ENCODE measurements around the gene CCDC88C. TPM values are rescaled to one million over a fixed set of nuclear protein-coding genes. Genes with fewer than 3 reads are reported as not detected.

CCDC88C gene
- total RNA-seq, 1 experiment from 2014 or later, result 29.8 TPM

DNA sequence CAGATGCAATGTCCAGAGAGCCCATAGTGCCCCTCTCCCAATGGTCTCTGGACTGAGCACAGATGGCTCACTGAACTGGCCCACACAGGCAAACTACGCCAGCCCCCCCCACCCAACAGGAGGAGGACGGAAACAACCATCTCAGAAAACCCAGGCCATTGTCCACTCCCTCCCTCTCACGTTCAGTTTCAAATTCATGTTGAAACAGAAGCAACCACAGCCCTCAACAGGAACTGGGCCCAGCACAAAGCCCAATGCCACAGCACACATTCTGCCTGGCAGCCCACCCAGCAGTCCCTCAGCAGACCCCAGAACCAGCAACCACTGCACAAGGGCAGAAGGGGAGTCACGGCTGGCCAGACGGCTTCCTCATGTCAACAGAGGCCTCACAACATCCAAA lies 10.6 kb downstream of the CCDC88C start:
- Mint-ChIP-seq H3K9me3 (ENCODE audit: unreplicated experiment) (no peaks in the 10 kb centered on the region), H3K27ac (ENCODE audit: unreplicated experiment) (no peak overlapping the region), H3K4me1 (ENCODE audit: low read depth, unreplicated experiment) (no peaks in the 10 kb centered on the region), H3K36me3 (ENCODE audit: insufficient read depth, unreplicated experiment) (peaks cover 4% of the 10 kb centered on the region), H3K4me3 (ENCODE audit: unreplicated experiment) (no peak overlapping the region), H3K27me3 (ENCODE audit: insufficient read depth, unreplicated experiment) (no peaks in the 10 kb centered on the region)
- ChIA-PET CTCF (no interaction called here), POLR2A (no interaction called here)
- no peak for DNase-seq
- H3K36me3 ChIP-seq (ENCODE audit: control insufficient read depth, insufficient read depth, low read length), result peaks cover 2% of the 10 kb centered on the region; the same call in 1 of the 2 replicates
- BruUV-seq (replicated peaks), result no TSS peak
- intact Hi-C loops (cut with micrococcal nuclease; ENCODE audit: unreplicated experiment), result no loop called here
- no peaks in the 10 kb centered on the region for H3K4me1 ChIP-seq
- TF ChIP-seq, protein P1, sequence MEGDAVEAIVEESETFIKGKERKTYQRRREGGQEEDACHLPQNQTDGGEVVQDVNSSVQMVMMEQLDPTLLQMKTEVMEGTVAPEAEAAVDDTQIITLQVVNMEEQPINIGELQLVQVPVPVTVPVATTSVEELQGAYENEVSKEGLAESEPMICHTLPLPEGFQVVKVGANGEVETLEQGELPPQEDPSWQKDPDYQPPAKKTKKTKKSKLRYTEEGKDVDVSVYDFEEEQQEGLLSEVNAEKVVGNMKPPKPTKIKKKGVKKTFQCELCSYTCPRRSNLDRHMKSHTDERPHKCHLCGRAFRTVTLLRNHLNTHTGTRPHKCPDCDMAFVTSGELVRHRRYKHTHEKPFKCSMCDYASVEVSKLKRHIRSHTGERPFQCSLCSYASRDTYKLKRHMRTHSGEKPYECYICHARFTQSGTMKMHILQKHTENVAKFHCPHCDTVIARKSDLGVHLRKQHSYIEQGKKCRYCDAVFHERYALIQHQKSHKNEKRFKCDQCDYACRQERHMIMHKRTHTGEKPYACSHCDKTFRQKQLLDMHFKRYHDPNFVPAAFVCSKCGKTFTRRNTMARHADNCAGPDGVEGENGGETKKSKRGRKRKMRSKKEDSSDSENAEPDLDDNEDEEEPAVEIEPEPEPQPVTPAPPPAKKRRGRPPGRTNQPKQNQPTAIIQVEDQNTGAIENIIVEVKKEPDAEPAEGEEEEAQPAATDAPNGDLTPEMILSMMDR (IDR thresholded peaks at IDR 0.05; ENCODE audit: insufficient read depth in 1 of 2, low read depth in 1 of 2, low read length in 1 of 2, severe bottlenecking in 1 of 2, unreplicated experiment in 1 of 2), result no peak
- H3K4me3 ChIP-seq (ENCODE audit: low read depth, low read length), result no peak overlapping the region
- no peaks in the 10 kb centered on the region for H3K9me3 ChIP-seq
- no peaks in the 10 kb centered on the region for H3K27me3 ChIP-seq (replicated peaks; ENCODE audit: control insufficient read depth, insufficient read depth, low read length)

DNA sequence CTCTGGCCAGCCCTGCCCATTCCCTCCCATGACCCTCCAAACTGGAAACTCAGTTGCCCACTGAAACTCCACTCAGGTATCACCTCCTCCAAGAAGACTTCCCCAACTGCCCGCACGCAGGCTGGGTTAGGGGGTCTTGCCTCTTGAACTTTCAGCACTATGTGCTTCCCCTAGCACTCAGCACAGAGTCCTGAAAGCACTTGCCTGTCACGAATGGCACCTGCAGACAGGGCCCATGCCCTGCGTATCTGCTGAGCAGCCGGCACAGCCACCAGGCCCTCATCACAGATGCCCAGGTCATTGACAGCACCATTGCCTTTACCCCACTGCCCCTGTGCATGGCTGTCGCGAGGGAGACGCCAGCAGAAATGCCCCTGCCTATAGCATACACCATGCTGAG lies 11.2 kb downstream of the CCDC88C start:
- CTCF ChIA-PET, result no interaction called here
- no peak for DNase-seq
- H3K4me1 Mint-ChIP-seq (ENCODE audit: low read depth, unreplicated experiment), result no peaks in the 10 kb centered on the region
- H3K36me3 Mint-ChIP-seq (ENCODE audit: insufficient read depth, unreplicated experiment), result peaks cover 4% of the 10 kb centered on the region
- no peaks in the 10 kb centered on the region for H3K27me3 Mint-ChIP-seq (ENCODE audit: insufficient read depth, unreplicated experiment)
- POLR2A ChIA-PET, result no interaction called here
- H3K9me3 Mint-ChIP-seq (ENCODE audit: unreplicated experiment), result no peaks in the 10 kb centered on the region
- H3K4me3 Mint-ChIP-seq (ENCODE audit: unreplicated experiment), result no peak overlapping the region
- intact Hi-C loops (cut with micrococcal nuclease; ENCODE audit: unreplicated experiment), result no loop called here
- H3K9me3 ChIP-seq, result no peaks in the 10 kb centered on the region
- H3K27ac Mint-ChIP-seq (ENCODE audit: unreplicated experiment), result no peak overlapping the region
- H3K27me3 ChIP-seq (replicated peaks; ENCODE audit: control insufficient read depth, insufficient read depth, low read length), result no peaks in the 10 kb centered on the region
- H3K4me3 ChIP-seq (ENCODE audit: low read depth, low read length), result no peak overlapping the region
- H3K4me1 ChIP-seq, result no peaks in the 10 kb centered on the region
- TF ChIP-seq, protein P1 (IDR thresholded peaks at IDR 0.05; ENCODE audit: insufficient read depth in 1 of 2, low read depth in 1 of 2, low read length in 1 of 2, severe bottlenecking in 1 of 2, unreplicated experiment in 1 of 2), result no peak
- no TSS peak for BruUV-seq (replicated peaks)
- H3K36me3 ChIP-seq (ENCODE audit: control insufficient read depth, insufficient read depth, low read length), result peaks cover 2% of the 10 kb centered on the region; the same call in 1 of the 2 replicates

DNA sequence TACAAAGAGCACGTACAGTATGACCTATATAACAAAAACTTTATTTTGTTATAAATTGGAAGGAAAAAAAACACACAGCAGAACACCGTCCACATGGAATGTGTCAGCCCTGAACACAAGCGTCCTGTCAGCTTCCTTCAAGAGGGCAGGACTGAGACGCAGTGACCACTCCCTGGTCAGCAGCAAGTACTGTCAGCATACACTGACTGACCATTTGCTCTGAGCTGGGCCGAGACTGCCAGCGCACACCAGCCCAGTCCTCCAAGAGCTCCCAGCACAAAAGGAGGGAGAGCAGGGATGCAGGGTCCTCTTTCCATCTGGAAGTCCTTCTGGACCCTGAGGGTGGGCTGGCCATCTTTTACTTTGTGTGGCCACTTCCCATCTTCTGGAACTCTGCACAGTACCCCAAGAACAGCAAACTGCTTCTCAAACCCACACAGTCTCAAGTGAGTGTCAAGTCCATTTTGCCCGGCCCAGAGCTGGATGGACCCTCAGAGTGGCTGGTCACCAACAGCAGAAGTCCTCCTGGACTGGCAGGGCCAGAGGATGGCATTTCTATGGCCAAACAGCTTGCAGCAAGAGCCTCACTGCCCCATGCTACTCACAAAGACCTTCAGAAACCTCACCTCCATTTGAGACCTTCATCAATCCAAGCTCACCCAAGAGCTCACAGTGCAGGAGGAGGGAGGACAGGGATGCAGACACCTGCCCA lies 11.7 kb downstream of the CCDC88C start:
- H3K27me3 ChIP-seq (replicated peaks; ENCODE audit: control insufficient read depth, insufficient read depth, low read length), result no peaks in the 10 kb centered on the region
- Mint-ChIP-seq H3K36me3 (ENCODE audit: insufficient read depth, unreplicated experiment) (peaks cover 4% of the 10 kb centered on the region), H3K27me3 (ENCODE audit: insufficient read depth, unreplicated experiment) (no peaks in the 10 kb centered on the region), H3K4me3 (ENCODE audit: unreplicated experiment) (no peak overlapping the region), H3K4me1 (ENCODE audit: low read depth, unreplicated experiment) (no peaks in the 10 kb centered on the region), H3K27ac (ENCODE audit: unreplicated experiment) (no peak overlapping the region), H3K9me3 (ENCODE audit: unreplicated experiment) (no peaks in the 10 kb centered on the region)
- ChIA-PET POLR2A (no interaction called here), CTCF (no interaction called here)
- TF ChIP-seq, protein P1 (IDR thresholded peaks at IDR 0.05; ENCODE audit: insufficient read depth in 1 of 2, low read depth in 1 of 2, low read length in 1 of 2, severe bottlenecking in 1 of 2, unreplicated experiment in 1 of 2), result no peak
- intact Hi-C loops (cut with micrococcal nuclease; ENCODE audit: unreplicated experiment), result no loop called here
- BruUV-seq (replicated peaks), result no TSS peak
- no peak for DNase-seq
- H3K36me3 ChIP-seq (ENCODE audit: control insufficient read depth, insufficient read depth, low read length), result peaks cover 2% of the 10 kb centered on the region; the same call in 1 of the 2 replicates
- no peak overlapping the region for H3K4me3 ChIP-seq (ENCODE audit: low read depth, low read length)
- H3K4me1 ChIP-seq, result no peaks in the 10 kb centered on the region
- H3K9me3 ChIP-seq, result no peaks in the 10 kb centered on the region
